ENCODE measurements around the gene GPAM.
"Not testable (repeated sequence)": the region's sequence is repeated elsewhere in the genome, so short reads cannot be mapped to it uniquely, and the experiment has no call there.

The GPAM gene

DNA sequence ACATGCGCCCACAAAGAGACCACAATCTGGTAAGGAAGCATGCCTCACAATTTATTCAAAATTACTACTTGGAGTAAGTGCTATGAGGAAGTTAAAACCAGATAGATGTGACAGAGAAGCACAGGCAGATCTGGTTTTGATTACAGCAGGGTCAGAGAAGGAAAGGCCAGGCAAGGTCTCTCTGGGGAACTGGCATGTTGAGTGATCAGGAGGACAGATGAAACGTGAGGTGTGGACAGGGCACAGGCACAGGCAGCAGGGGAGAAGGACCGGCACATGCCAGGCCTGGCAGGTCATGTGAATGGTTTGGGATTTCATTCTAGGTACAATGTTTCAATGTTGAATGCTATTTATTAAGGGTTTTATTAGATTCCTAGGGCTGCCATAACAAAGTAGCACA, 51.6 kb downstream of the GPAM start:
- no peak for DNase-seq

GRCh38 chr10:112131346-112131745, 52.2 kb downstream of the GPAM start:
- no peak for DNase-seq

DNA sequence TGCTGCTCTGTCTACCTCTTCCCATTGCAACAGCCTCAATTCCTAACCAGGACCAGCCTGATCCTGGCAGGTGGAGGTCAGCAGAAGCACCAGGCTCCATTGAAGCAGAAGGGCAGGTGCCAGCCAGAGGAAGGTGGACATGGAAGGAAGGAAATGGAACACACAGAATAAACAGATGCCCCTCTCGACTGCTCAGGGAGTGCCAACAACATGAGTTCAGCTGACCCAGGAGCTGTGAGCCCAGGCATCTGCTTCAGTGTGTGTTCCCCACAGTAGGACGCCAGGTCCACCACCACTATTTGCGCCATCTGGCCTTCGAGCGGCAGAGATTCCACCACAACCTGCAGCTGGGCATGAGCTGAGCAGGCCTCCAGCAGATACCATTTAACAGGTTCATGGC, 56.7 kb downstream of the GPAM start:
- no peak for DNase-seq

DNA sequence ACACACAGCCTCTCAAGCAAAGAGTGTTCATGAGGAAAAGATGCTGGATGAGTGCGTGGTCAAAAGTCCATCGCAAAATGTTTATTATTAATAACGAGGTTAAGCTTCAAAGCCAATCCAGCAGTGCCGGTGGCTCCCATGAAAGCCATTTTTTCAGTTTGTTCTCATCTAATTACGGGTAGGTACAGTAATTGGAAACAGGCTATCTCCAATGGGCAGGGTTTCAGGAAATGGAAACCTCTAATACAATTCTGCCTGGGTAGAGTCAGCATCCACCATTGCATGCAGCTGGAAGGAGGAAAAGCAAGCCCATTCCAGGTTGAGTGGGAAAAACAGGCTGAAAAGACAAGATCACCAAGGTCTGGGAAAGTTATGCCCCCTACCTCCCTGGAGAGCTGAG, 57.4 kb downstream of the GPAM start:
- DNase-seq, result no peak

DNA sequence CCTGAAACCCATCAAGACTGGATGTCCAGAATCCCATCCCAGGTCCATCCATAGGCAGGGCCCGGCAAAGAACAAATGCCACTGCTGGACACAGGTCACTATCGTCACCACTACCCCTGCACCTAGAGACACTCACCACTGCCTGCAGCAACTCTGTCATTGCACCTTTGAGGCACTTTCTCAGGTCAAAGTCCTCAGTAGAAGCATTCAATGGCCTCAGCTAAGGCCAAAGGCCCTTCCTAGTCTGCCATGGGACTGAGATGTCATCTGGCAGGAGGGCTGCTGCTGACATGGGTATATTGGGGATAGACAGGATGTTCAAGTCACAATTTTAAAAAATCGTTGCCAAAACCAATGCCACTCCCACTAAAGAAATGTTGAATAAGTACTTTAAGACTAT, 58.7 kb downstream of the GPAM start:
- DNase-seq, result no peak

DNA sequence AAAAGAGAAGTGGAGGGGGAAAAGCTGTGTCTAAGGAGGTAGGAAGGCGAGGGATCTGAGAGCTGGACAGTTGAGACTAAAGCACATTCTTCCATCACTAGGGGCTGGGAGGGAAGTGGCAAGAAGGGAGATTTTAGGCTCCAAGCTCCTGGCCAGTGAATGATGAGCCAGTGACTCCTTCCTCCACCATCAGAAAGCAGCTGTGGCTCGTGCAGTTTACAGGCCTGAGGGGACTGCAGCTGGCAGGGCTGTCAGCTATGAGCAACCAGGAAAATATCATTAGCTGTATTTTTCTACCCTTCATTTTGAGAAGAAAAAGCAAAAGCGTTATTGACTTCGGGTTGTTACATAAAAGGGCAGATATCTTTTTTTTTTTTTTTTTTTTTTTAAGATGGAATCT, 60.7 kb downstream of the GPAM start:
- no peak for DNase-seq

DNA sequence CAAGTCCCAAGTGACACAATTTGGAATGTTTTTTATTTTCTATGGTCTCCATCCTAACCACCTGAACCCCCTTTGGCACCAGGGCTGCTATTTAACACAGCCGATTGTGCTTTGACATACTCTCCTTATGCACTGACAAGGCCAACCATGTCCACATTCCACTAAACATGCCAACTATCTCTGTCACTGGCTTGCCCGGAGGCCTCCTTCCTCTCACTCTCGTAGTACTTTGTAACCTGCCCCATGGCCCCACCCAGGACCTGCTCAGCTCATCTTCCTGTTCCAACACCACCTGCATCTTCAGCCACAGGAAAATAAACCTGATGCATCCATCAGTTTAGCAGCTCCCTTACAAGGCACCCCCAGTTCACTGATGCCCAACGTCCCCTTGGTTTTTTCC, 63.1 kb downstream of the GPAM start:
- DNase-seq, result no peak

DNA sequence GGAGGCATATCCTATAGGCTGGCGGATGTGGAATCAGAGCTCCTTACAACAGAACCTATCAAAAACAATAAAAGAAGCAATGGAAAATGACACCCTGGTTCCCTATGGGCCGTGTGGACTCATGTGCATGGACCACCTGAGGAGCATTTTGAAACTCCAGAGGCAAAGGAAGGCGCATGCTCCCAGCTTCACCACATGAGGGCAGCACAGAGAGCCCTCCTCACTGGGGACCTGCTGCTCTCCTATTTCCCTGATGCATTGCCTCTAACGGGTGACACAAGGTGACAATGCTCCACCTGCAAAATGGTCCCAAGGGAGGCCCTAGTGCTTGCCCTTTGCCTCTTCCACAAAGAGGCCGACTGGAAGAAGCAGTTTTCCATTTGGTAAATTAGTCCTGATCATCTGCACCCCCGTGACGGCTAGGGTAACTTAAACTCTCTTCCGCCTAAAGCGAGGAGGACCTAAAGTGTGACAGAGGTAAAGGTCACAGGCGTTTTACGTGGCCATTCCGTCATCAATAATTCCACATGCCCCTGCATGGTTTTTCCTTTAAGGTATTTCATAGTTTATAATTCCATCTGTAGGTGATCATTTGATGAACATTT, 67.7 kb downstream of the GPAM start:
- DNase-seq, result peak; percentile 31

DNA sequence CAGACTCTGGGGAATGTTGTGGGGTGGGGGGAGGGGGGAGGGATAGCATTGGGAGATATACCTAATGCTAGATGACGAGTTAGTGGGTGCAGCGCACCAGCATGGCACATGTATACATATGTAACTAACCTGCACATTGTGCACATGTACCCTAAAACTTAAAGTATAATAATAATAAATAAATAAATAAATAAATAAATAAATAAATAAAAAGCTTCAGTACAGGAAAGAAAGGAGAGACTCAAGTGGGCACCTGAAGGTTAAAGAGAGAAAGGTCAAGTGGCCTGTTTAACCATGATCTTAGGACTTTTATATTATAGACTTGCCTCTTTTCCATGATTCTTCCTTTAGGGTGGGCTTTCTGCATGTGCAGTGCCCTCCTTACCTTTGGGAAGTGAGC, 73.8 kb downstream of the GPAM start:
- not testable (repeated sequence) for DNase-seq

Data from EL (cell line).